GM08714 (cell line): ENCODE results near the gene OR2A7.
"Not testable (repeated sequence)": the region's sequence is repeated elsewhere in the genome, so short reads cannot be mapped to it uniquely, and the experiment has no call there.

Source experiments
- H3K4me3 ChIP-seq: fragments of 200-500 bp; sonication (Bioruptor generic); 2 replicates; pipeline ENCODE4 v1.5.1; 2014; ENCODE audit warnings: mild to moderate bottlenecking, low read length, inconsistent platforms

OR2A7 gene, protein sequence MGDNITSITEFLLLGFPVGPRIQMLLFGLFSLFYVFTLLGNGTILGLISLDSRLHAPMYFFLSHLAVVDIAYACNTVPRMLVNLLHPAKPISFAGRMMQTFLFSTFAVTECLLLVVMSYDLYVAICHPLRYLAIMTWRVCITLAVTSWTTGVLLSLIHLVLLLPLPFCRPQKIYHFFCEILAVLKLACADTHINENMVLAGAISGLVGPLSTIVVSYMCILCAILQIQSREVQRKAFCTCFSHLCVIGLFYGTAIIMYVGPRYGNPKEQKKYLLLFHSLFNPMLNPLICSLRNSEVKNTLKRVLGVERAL

GRCh38 chr7:144264692-144265091 is at the start of gene OR2A7:
Gene OR2A7 (minus strand): TSS chr7:144264792. CDS start chr7:144259628, 5,164 bp downstream.
- H3K4me3 ChIP-seq: not testable (repeated sequence)

DNA sequence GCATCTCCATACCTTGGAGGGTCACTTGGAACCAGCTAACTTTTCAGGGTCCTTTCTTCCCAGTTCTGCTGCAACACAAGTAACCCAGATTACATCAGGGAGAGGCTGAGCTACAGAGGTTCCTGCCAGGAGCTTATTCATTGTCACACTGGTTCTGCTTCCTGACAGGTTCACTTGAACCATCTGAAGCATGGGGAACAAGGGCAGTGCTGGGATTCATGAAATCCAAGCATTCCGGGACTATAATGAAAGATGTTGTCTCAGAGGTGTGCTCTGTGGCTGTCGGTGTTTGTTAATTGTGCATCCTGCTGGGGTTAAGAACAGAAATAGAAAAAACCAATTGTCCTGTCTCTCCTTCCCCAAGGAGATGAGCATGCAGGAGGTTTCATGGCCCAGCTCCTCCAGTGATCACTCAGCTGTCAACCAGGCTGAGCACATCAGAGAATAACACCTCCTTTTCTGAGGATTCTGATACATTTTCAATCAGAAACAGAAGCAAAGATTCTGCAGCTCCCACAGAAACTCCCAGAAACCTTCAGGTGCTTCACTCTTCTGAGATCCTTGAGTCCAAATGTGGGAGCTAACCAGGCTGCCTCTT is 47.4 kb upstream of the OR2A7 start, which contains the start of gene OR2A1:
TSS of gene OR2A1 (plus strand) at position 548 of the 598 bp plus-strand sequence. CDS start 5,706 bp downstream, outside the sequence.
- not testable (repeated sequence) for H3K4me3 ChIP-seq

GRCh38 chr7:144311218-144311617 is 46.6 kb upstream of the OR2A7 start:
- H3K4me3 ChIP-seq: not testable (repeated sequence)

GRCh38 chr7:144309702-144310101 is 45.1 kb upstream of the OR2A7 start:
- H3K4me3 ChIP-seq: not testable (repeated sequence)

- not testable (repeated sequence) for H3K4me3 ChIP-seq
Measured at GRCh38 chr7:144305156-144305555, 40.6 kb upstream of the OR2A7 start.

- H3K4me3 ChIP-seq: not testable (repeated sequence)
Measured at GRCh38 chr7:144303607-144304006, 39.0 kb upstream of the OR2A7 start.

DNA sequence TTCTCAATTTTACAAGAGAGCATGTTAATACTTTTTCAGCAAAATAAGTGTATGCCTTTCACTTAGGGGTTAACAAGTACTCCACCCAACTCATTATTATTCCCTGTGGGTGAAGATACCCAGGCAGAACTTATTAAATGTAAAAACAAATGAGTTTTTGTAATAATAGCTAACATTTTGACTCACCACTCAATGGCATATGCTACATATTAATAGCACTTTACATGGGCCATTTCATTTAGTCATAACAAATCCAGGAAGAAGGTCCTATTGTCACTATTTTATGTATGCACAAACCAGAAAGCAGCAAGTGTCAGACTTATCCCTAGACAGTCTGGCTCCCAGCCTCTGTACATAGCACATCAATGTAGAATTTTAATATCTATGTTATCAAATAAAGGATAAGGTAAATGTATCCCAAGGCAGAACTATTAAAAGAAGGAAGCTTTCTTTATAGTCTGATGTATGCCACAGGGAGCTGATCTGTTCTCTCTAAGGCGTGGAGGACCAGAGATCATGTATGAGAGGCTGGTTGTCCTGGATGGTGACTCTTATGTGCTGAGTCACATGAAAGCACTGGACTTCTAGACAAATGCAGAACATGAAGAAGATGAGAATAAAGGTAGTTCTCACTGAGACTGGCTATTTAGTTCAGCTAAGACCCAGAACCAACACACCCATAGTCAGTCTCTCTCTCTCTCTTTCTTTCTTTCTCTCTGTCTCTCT is 38.1 kb upstream of the OR2A7 start:
- not testable (repeated sequence) for H3K4me3 ChIP-seq

- not testable (repeated sequence) for H3K4me3 ChIP-seq
Measured at GRCh38 chr7:144293794-144294499, 29.4 kb upstream of the OR2A7 start.

GRCh38 chr7:144292384-144293161 is 28.0 kb upstream of the OR2A7 start:
- not testable (repeated sequence) for H3K4me3 ChIP-seq

DNA sequence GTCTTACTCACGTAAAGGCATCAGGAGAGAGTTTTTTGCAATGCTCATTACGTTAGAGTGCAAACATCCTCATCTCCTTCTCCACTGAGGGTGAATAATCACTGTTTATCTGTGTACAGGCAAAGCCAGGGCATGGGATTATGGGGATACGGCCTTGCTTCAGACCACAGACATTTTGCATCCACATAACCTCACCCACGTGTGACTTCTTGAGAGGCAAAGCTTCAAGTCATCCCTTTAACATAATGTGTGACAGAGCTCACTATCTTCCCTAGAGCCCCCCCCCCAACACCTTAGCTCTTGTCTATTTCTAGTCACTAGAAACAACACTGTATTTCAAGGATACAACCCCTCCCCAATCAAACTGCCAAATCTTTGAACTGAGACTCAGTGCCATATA is 27.0 kb upstream of the OR2A7 start:
- not testable (repeated sequence) for H3K4me3 ChIP-seq

DNA sequence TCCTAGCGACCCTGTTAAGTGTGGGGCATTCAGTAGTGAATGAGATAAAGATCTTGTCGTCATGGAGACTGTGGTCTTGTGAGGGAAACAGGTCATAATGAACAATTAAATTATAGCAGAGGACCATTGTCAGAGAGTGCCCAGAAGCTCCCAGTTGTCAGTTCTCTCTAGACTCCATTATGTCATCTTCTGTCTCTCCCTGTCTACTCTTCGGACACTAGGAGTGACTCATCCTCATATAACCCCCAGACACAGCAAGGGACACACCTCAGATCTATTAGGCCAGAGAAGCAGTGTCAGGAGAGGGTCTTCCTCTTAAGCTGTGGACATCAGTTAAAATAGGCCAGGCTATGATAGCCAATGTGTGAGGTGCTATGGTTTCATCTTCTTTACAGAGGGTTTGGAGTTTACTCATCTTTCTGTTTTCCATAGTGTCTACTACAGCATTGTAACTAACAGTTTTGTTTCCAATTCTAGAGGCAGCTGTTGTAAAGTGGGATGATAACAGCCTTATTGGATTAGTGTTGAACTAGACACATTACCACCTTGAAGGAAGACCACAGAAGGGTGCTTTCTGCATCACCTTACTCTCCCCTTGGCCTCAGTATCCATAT is 22.7 kb upstream of the OR2A7 start:
- not testable (repeated sequence) for H3K4me3 ChIP-seq

- not testable (repeated sequence) for H3K4me3 ChIP-seq
Measured at GRCh38 chr7:144283716-144284115, 19.1 kb upstream of the OR2A7 start.

GRCh38 chr7:144282490-144282889 is 17.9 kb upstream of the OR2A7 start:
- H3K4me3 ChIP-seq: not testable (repeated sequence)

DNA sequence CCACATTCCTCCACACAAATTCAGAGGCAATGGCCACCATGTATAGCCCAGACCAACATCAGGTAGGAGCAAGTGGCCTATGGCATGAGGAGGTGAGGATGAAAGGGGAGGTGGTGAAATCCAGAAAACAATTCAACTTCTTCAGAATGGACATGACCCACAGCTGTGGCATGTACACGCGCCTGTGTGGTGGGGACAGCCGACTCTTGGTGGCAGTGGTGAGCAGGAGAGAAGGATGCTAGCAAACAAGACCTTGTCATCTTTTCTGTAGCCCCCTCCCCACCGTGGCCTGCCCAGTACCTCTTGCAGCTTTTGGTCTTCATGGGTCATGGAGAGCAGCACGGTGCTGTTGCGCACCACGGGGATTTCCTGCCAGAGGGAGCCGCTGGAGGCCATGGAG is 17.4 kb upstream of the OR2A7 start:
- not testable (repeated sequence) for H3K4me3 ChIP-seq

DNA sequence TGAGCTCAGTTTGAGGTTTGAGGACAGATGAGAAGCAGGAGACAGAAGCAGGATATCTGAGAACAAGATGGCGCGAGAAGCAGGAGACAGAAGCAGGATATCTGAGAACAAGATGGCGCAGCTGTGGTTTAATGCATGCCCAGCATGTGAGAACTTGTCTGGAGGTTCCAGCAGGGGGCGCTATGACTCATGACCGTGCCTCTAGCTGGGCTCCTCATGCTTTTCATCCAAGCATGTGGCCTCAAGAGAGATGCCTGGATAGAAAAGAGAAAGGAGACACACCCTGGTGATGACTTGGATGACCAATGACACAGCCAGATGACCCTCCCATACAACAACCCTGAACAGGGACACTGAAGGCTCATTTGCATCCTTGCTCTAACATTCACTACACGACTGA is 15.4 kb upstream of the OR2A7 start:
- H3K4me3 ChIP-seq: not testable (repeated sequence)

DNA sequence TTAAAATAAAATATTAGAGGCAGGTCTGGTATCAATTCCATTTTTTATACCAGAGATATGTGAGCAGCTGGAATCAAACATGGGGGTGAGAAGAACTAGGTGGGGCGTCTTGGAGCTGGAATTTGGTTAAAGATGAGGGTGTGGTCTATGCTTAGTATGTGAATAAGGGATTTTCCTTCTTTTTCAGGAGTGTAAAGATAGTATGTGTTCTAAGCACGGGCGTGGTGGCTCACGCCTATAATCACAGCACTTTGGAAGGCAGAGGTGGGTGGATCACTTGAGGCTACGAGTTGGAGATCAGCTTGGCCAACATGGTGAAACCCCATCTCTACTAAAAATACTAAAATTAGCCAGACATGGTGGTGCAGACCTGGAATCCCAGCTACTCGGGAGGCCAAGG is 10.7 kb upstream of the OR2A7 start:
- H3K4me3 ChIP-seq: not testable (repeated sequence)

DNA sequence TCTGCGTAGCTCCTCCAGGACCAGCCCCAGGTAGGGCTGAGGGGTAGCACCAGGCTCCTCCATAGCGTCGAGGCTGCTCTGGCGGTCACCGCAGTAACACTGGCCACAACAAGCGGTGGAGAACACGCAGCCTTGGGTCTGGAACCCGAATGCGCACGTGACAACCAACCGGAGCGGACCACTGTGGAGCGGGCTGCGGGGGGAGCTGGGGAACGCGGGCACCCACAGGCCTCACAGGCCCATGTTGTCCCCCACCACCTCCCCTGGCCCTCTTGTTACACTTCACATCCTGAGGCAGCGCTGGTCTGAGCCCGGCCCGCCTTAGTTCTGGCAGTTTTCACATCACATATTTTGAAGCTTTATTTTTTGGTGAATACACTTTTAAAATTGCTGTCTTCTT is 4.6 kb upstream of the OR2A7 start, which contains the start of gene CTAGE8:
TSS of gene CTAGE8 (minus strand) at position 101 of the 400 bp plus-strand sequence. CDS start at position 63, 38 bp downstream.
- H3K4me3 ChIP-seq: not testable (repeated sequence)

DNA sequence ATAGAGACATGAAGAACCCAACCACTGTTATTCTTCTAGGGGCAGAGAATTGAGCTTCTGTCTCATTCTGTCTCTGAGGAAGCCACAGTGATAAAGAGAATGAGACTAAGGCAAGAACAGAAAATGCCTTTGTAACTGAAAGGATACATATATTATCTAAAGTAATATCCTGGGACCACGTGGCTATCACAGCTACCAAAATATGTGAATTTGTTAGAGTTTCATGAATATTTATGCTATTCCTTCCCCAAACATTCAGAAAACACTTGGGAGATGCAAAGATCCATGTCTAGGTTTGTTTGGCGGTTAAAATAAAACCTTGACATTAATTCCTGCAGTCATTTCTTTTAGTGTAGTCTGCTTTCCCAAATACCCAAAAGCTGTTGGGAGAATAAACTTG is 2.5 kb downstream of the OR2A7 start:
- H3K4me3 ChIP-seq: not testable (repeated sequence)

DNA sequence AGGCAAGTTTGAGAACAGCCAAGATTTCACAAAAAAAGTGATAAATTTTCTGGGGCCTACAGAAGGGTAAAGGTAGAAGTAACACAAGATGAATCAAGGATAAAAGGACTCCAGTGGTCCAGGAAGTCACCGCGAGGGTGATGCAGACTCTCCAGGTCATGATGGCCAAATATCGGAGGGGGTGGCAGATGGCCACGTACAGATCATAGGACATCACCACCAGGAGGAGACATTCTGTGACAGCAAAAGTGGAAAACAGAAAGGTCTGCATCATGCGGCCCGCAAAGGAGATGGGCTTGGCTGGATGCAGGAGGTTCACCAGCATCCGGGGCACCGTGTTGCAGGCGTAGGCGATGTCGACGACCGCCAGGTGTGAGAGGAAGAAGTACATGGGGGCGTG is 5.5 kb downstream of the OR2A7 start:
- H3K4me3 ChIP-seq: not testable (repeated sequence)
